ENCODE data around the gene TRAPPC11. TPM values are rescaled to one million over a fixed set of nuclear protein-coding genes. Genes with fewer than 3 reads are reported as not detected.
"Not testable (repeated sequence)": the region's sequence is repeated elsewhere in the genome, so short reads cannot be mapped to it uniquely, and the experiment has no call there.

TRAPPC11 gene
- polyA plus RNA-seq, 1 experiment: 47.6 TPM

- ChIA-PET CTCF (no interaction called here), POLR2A (no interaction called here)
- TF ChIP-seq CTCF (IDR thresholded peaks at IDR 0.05; ENCODE audit: low read depth, low read length): no peak
- H3K9me3 ChIP-seq (ENCODE audit: control insufficient read depth, insufficient read depth, low read length): no peaks in the 10 kb centered on the region
- H3K27me3 ChIP-seq (ENCODE audit: control insufficient read depth, insufficient read depth, low read length): peaks cover 2% of the 10 kb centered on the region
- DNase-seq (ENCODE audit: low read depth, low spot score): no peak
- no peak overlapping the region for H3K27ac ChIP-seq (ENCODE audit: low read depth, low read length)
- no peak overlapping the region for H3K4me3 ChIP-seq (ENCODE audit: low read depth, low read length)
These were observed 34.5 kb upstream of the TRAPPC11 start for GRCh38 chr4:183624548-183624947.

- TF ChIP-seq CTCF (IDR thresholded peaks at IDR 0.05; ENCODE audit: low read depth, low read length): no peak
- no peak overlapping the region for H3K27ac ChIP-seq (ENCODE audit: low read depth, low read length)
- peaks cover 2% of the 10 kb centered on the region for H3K27me3 ChIP-seq (ENCODE audit: control insufficient read depth, insufficient read depth, low read length)
- ChIA-PET CTCF (no interaction called here), POLR2A (no interaction called here)
- H3K9me3 ChIP-seq (ENCODE audit: control insufficient read depth, insufficient read depth, low read length): no peaks in the 10 kb centered on the region
- H3K4me3 ChIP-seq (ENCODE audit: low read depth, low read length): no peak overlapping the region
- DNase-seq (ENCODE audit: low read depth, low spot score): no peak
These were observed 32.9 kb upstream of the TRAPPC11 start for GRCh38 chr4:183626168-183626567.

GRCh38 chr4:183627286-183627685 is 31.8 kb upstream of the TRAPPC11 start:
- H3K9me3 ChIP-seq (ENCODE audit: control insufficient read depth, insufficient read depth, low read length); H3K4me3 ChIP-seq (ENCODE audit: low read depth, low read length); DNase-seq (ENCODE audit: low read depth, low spot score); POLR2A ChIA-PET; H3K27ac ChIP-seq (ENCODE audit: low read depth, low read length); H3K27me3 ChIP-seq (ENCODE audit: control insufficient read depth, insufficient read depth, low read length): not testable (repeated sequence)
- CTCF ChIA-PET: interaction anchor here (0.7 kb wide), 1 partner anchor 123 kb away, joined by 3 read pairs; no protein-coding TSS in a partner anchor

GRCh38 chr4:183627979-183628588 is 31.0 kb upstream of the TRAPPC11 start:
- ChIA-PET POLR2A (no interaction called here), CTCF (no interaction called here)
- Histone ChIP-seq H3K27me3 (ENCODE audit: control insufficient read depth, insufficient read depth, low read length) (peaks cover 2% of the 10 kb centered on the region), H3K27ac (ENCODE audit: low read depth, low read length) (no peak overlapping the region), H3K9me3 (ENCODE audit: control insufficient read depth, insufficient read depth, low read length) (no peaks in the 10 kb centered on the region), H3K4me3 (ENCODE audit: low read depth, low read length) (no peak overlapping the region)
- no peak for TF ChIP-seq CTCF (IDR thresholded peaks at IDR 0.05; ENCODE audit: low read depth, low read length)
- DNase-seq (ENCODE audit: low read depth, low spot score): no peak

GRCh38 chr4:183631577-183632198 is 27.4 kb upstream of the TRAPPC11 start:
- POLR2A ChIA-PET: no interaction called here
- DNase-seq (ENCODE audit: low read depth, low spot score): no peak

More at GRCh38 chr4:183631577-183632198, 27.4 kb upstream of the TRAPPC11 start:
- CTCF ChIA-PET: interaction anchor here (0.7 kb wide), 1 partner anchor 1070 kb away, joined by 3 read pairs; no protein-coding TSS in a partner anchor
- no peak for TF ChIP-seq CTCF (IDR thresholded peaks at IDR 0.05; ENCODE audit: low read depth, low read length)
- no peak overlapping the region for H3K4me3 ChIP-seq (ENCODE audit: low read depth, low read length)
- no peak overlapping the region for H3K27ac ChIP-seq (ENCODE audit: low read depth, low read length)
- H3K9me3 ChIP-seq (ENCODE audit: control insufficient read depth, insufficient read depth, low read length): no peaks in the 10 kb centered on the region
- peaks cover 2% of the 10 kb centered on the region for H3K27me3 ChIP-seq (ENCODE audit: control insufficient read depth, insufficient read depth, low read length)

Data from AG04450 (cell line).